H1 (cell line): ENCODE measurements around the gene BNC2. TPM values are rescaled to one million over a fixed set of nuclear protein-coding genes. Genes with fewer than 3 reads are reported as not detected.

Experiments used
- CTCF ChIA-PET: fragments of 300-600 bp; sonication (Branson Sonifier 250); formaldehyde crosslinking; loops from one replicate; lab custom pipeline; 2021; ENCODE audit not compliant: partially characterized antibody; lab: Charles Lee
- POLR2A ChIA-PET: fragments of 300-600 bp; sonication (Branson Sonifier 250); formaldehyde crosslinking; loops from one replicate; lab custom pipeline; 2021; ENCODE audit warnings: inconsistent platforms; ENCODE audit not compliant: partially characterized antibody; lab: Charles Lee
- DNase-seq, 2 experiments: peaks; one replicate each; pipeline versions ENCODE4 v3.0.0 to v3.0.0-alpha.2; 2010 to 2022; ENCODE audit warnings: low spot score in 2 of 2, low read depth in 1 of 2, mixed read lengths in 1 of 2
- FAIRE-seq: peaks from 2 replicates; lab custom pipeline; 2011; peaks lifted over from hg19 to GRCh38; lab: Jason Lieb, UNC
- H2AFZ ChIP-seq: 2 replicates; pipeline ENCODE4 v1.8.1; 2012; ENCODE audit warnings: low read length, inconsistent platforms
- H2AK5ac ChIP-seq: 2 replicates; pipeline ENCODE4 v1.6.1; 2013; ENCODE audit warnings: low read depth, low read length
- H2BK120ac ChIP-seq: replicated peaks from 2 replicates; pipeline ENCODE3; 2013; ENCODE audit warnings: low read depth, low read length, inconsistent platforms
- H2BK12ac ChIP-seq: 2 replicates; pipeline ENCODE4 v1.6.1; 2013; ENCODE audit warnings: low read depth, low read length
- H2BK15ac ChIP-seq: 2 replicates; pipeline ENCODE4 v1.6.1; 2013; ENCODE audit warnings: low read length
- H2BK20ac ChIP-seq: 2 replicates; pipeline ENCODE4 v1.6.1; 2013; ENCODE audit warnings: low read length
- H2BK5ac ChIP-seq: 2 replicates; pipeline ENCODE4 v1.6.1; 2013; ENCODE audit warnings: low read depth, low read length
- H3K14ac ChIP-seq: 2 replicates; pipeline ENCODE4 v1.6.1; 2013; ENCODE audit warnings: inconsistent platforms; ENCODE audit not compliant: insufficient read length
- H3K18ac ChIP-seq: 2 replicates; pipeline ENCODE4 v1.6.1; 2013; ENCODE audit warnings: low read length; ENCODE audit errors: extremely low read depth
- H3K23ac ChIP-seq: 2 replicates; pipeline ENCODE4 v1.6.1; 2013; ENCODE audit warnings: inconsistent platforms; ENCODE audit not compliant: insufficient read length
- H3K23me2 ChIP-seq: 2 replicates; pipeline ENCODE4 v1.6.1; 2013; ENCODE audit warnings: low read depth, low read length
- H3K27ac ChIP-seq: 2 replicates; pipeline ENCODE4 v1.6.1; 2011; ENCODE audit warnings: low read depth, low read length, inconsistent platforms
- H3K27me3 ChIP-seq, 4 experiments: replicated peaks in 1 of 4; 1 replicate in 1 of 4; 2 replicates in 3 of 4; pipeline versions ENCODE4 v1.6.1 to v1.8.1; 2011 to 2013; ENCODE audit warnings: low read length in 3 of 4, mild to moderate bottlenecking in 3 of 4, inconsistent platforms in 2 of 4, mixed read lengths in 2 of 4, moderate library complexity in 1 of 4; ENCODE audit not compliant: control insufficient read depth in 3 of 4, insufficient read depth in 3 of 4; ENCODE audit errors: extremely low read depth in 1 of 4
- H3K36me3 ChIP-seq, 4 experiments: 2 replicates each; pipeline versions ENCODE4 v1.6.1 to v1.8.1; 2011 to 2013; ENCODE audit warnings: mild to moderate bottlenecking in 4 of 4, low read length in 3 of 4, moderate library complexity in 2 of 4, control low read depth in 1 of 4, inconsistent platforms in 1 of 4; ENCODE audit not compliant: insufficient read depth in 4 of 4, control insufficient read depth in 2 of 4
- H3K4ac ChIP-seq: replicated peaks from 2 replicates; pipeline ENCODE3; 2013; ENCODE audit warnings: low read length, low read depth, mixed read lengths, inconsistent platforms; ENCODE audit not compliant: insufficient read length
- H3K4me1 ChIP-seq, 4 experiments: replicated peaks in 1 of 4; 1 replicate in 1 of 4; 2 replicates in 3 of 4; pipeline versions ENCODE4 v1.6.1 to v1.8.1; 2011 to 2013; ENCODE audit warnings: low read length in 3 of 4, inconsistent platforms in 2 of 4, mixed read lengths in 1 of 4; ENCODE audit not compliant: insufficient read depth in 4 of 4, control insufficient read depth in 3 of 4
- H3K4me2 ChIP-seq, 2 experiments: 2 replicates each; pipeline versions ENCODE4 v1.6.1 to v1.8.1; 2011 to 2013; ENCODE audit warnings: low read depth in 2 of 2, low read length in 2 of 2, control low read depth in 1 of 2, inconsistent platforms in 1 of 2, mild to moderate bottlenecking in 1 of 2; ENCODE audit not compliant: insufficient read depth in 1 of 2
- H3K4me3 ChIP-seq, 4 experiments: fragments of 200-600, 300-600 bp in 1 of 4; sonication (generic), shearing (Covaris generic), sonication (Bioruptor Twin) in 1 of 4; 2 replicates each; pipeline versions ENCODE4 v1.5.1 to v1.8.1; 2011 to 2016; ENCODE audit warnings: low read length in 4 of 4, low read depth in 3 of 4, control low read depth in 2 of 4, inconsistent platforms in 2 of 4, mild to moderate bottlenecking in 2 of 4, mixed read lengths in 1 of 4, moderate library complexity in 1 of 4; ENCODE audit not compliant: insufficient read depth in 2 of 4; ENCODE audit errors: extremely low read depth in 1 of 4
- H3K56ac ChIP-seq: replicated peaks from 2 replicates; pipeline ENCODE3; 2013; ENCODE audit warnings: low read depth, mild to moderate bottlenecking, mixed read lengths, low read length, inconsistent platforms; ENCODE audit not compliant: insufficient read length
- H3K79me1 ChIP-seq: 2 replicates; pipeline ENCODE4 v1.6.1; 2013; ENCODE audit warnings: low read depth, low read length, control low read depth
- H3K79me2 ChIP-seq, 2 experiments: 2 replicates each; pipeline versions ENCODE4 v1.6.1 to v1.8.1; 2012 to 2013; ENCODE audit warnings: low read length in 2 of 2, mild to moderate bottlenecking in 2 of 2, inconsistent platforms in 1 of 2; ENCODE audit not compliant: insufficient read depth in 2 of 2, control insufficient read depth in 1 of 2
- H3K9ac ChIP-seq, 4 experiments: replicated peaks in 1 of 4; 1 replicate in 1 of 4; 2 replicates in 3 of 4; pipeline versions ENCODE4 v1.6.1 to v1.8.1; 2011 to 2013; ENCODE audit warnings: low read depth in 3 of 4, low read length in 3 of 4, control low read depth in 2 of 4, mild to moderate bottlenecking in 2 of 4, moderate library complexity in 2 of 4, inconsistent platforms in 1 of 4; ENCODE audit errors: extremely low read depth in 1 of 4
- H3K9me3 ChIP-seq, 2 experiments: 2 replicates each; pipeline versions ENCODE4 v1.6.1 to v1.8.1; 2012 to 2013; ENCODE audit warnings: mild to moderate bottlenecking in 2 of 2, moderate library complexity in 2 of 2, control low read depth in 1 of 2, inconsistent platforms in 1 of 2, low read depth in 1 of 2, low read length in 1 of 2, mixed read lengths in 1 of 2; ENCODE audit not compliant: insufficient read depth in 2 of 2
- H4K20me1 ChIP-seq, 2 experiments: replicated peaks in 1 of 2; 2 replicates each; pipeline versions ENCODE3 to v1.8.1; 2011 to 2013; ENCODE audit warnings: inconsistent platforms in 2 of 2, low read length in 2 of 2, mild to moderate bottlenecking in 1 of 2; ENCODE audit not compliant: insufficient read depth in 2 of 2, control insufficient read depth in 1 of 2
- H4K5ac ChIP-seq: 2 replicates; pipeline ENCODE4 v1.6.1; 2013; ENCODE audit warnings: low read length, low read depth, mixed read lengths, inconsistent platforms; ENCODE audit not compliant: insufficient read length
- H4K8ac ChIP-seq: 2 replicates; pipeline ENCODE4 v1.8.0; 2013; ENCODE audit warnings: mild to moderate bottlenecking, moderate library complexity, low read length, inconsistent platforms; ENCODE audit not compliant: insufficient read depth; ENCODE audit errors: extremely low read depth
- H4K91ac ChIP-seq: replicated peaks from 2 replicates; pipeline ENCODE3; 2013; ENCODE audit warnings: low read length, mixed read lengths, inconsistent platforms; ENCODE audit not compliant: insufficient read length
- CBX5 ChIP-seq: fragments of 300-800, 300-1000 bp; sonication (generic); IDR thresholded peaks from 2 replicates; pipeline ENCODE4 v1.7.1; 2016; ENCODE audit warnings: antibody characterized with exemption, low read length, low read depth
- WGBS, 2 experiments: shearing (Covaris generic) in 1 of 2; methylation state at CpG; one replicate each; pipeline versions ENCODE4 v1.1.6 to v1.1.7; 2013 to 2015; ENCODE audit warnings: low lambda C conversion rate in 2 of 2, mixed read lengths in 2 of 2, inconsistent platforms in 1 of 2, low coverage in 1 of 2, missing lambda C conversion rate in 1 of 2; ENCODE audit not compliant: insufficient replicate concordance in 2 of 2, insufficient coverage in 1 of 2, insufficient read length in 1 of 2; ENCODE audit errors: extremely low coverage in 1 of 2, missing lambda C conversion rate in 1 of 2; 5-methylcytosine and 5-hydroxymethylcytosine counted together
- polyA plus RNA-seq, 7 experiments: library from polyadenylated mRNA; depleted of rRNA in 3 of 7; stranded (reverse) in 5 of 7; unstranded in 2 of 7; fragments of >200 nt in 5 of 7; fragments of 200-250 nt in 2 of 7; gene quantifications; 1 replicate in 5 of 7; 2 replicates in 1 of 7; 4 replicates in 1 of 7; pipeline versions ENCODE4 v1.2.1 to v1.2.3, GENCODE V29; 2011 to 2013; ENCODE audit warnings: missing spikeins in 2 of 7, mixed read lengths in 2 of 7
- total RNA-seq: library from RNA; stranded (reverse); fragmentation: NEBNext Ultra II Directional; extraction: Animal tissue kit (Norgen Biotek cat#: 25700); gene quantifications from 2 replicates; pipeline ENCODE4 v1.2.1, GENCODE V29; 2021

Gene BNC2
- total and polyA plus RNA-seq, 2 of the 8 experiments (the other 6 are each of a cell fraction or from before 2014, with no cell fraction given), result 16.0 to 26.8 TPM

- CTCF ChIA-PET, result no interaction called here
- Histone ChIP-seq H3K4me3 (no peak overlapping the region), H3K9me3 (no peaks in the 10 kb centered on the region), H3K23ac (no peak overlapping the region), H3K27me3 (no peaks in the 10 kb centered on the region), H2BK15ac (no peak overlapping the region), H3K79me2 (peaks cover 0 to 5% of the 10 kb centered on the region in 2 experiments; a peak in 1 of 4 replicates), H3K18ac (no peak overlapping the region), H2BK12ac (no peak overlapping the region), H2AFZ (no peak overlapping the region), H3K4ac (no peak overlapping the region), H2BK120ac (no peak overlapping the region), H3K14ac (no peak overlapping the region), H2BK20ac (no peak overlapping the region), H3K27ac (no peak overlapping the region), H3K79me1 (no peaks in the 10 kb centered on the region), H3K9ac (no peak overlapping the region), H3K36me3 (no peaks in the 10 kb centered on the region), H4K8ac (no peak overlapping the region), H2AK5ac (0 out of 2 replicates have a peak overlapping the region, but pooled peaks have one; percentile 17), H4K20me1 (no peaks in the 10 kb centered on the region), H3K23me2 (no peaks in the 10 kb centered on the region), H3K56ac (no peak overlapping the region), H3K4me2 (no peak overlapping the region), H3K4me1 (peaks cover 0 to 6% (median 2%) of the 10 kb centered on the region in 4 experiments; a peak in 3 of 7 replicates), H4K5ac (no peak overlapping the region), H4K91ac (no peak overlapping the region), H2BK5ac (peak overlapping the region; percentile 44; the same call in 1 of the 2 replicates)
- POLR2A ChIA-PET, result no interaction called here
- 89% methylated on average over 10 of the region's 10 CpGs; no CpG with 5 or more reads in 1 of the 2 experiments for WGBS, 2 experiments
- FAIRE-seq (no peak), DNase-seq (no peak)
- no peak for TF ChIP-seq CBX5
Observed at GRCh38 chr9:16679327-16679821, 191.1 kb downstream of the BNC2 start.
